Right atrium auricular region (tissue), 2 donors: Measurements from ENCODE around the gene ZNF143. TPM values are rescaled to one million over a fixed set of nuclear protein-coding genes. Genes with fewer than 3 reads are reported as not detected.

ENCODE experiments used
- DNase-seq: peaks from one replicate; pipeline ENCODE4 v3.0.0-alpha.2; 2019; ENCODE audit warnings: low spot score
- H3K27ac ChIP-seq, 2 donors: fragments of 200-600 bp; sonication (generic); 1 replicate in 1 of 2; 2 replicates in 1 of 2; pipeline ENCODE4 v1.5.1; 2016 to 2019
- H3K27me3 ChIP-seq, 2 donors: fragments of 200-600 bp; sonication (generic); one replicate each; pipeline versions ENCODE4 v1.5.1 to v1.6.0; 2017 to 2019
- H3K36me3 ChIP-seq: fragments of 200-600 bp; sonication (generic); one replicate; pipeline ENCODE4 v1.5.1; 2016
- H3K4me1 ChIP-seq, 2 donors: fragments of 200-600 bp; sonication (generic); one replicate each; pipeline versions ENCODE4 v1.5.1 to v1.6.0; 2017 to 2019
- H3K4me3 ChIP-seq, 2 donors: fragments of 200-600 bp; sonication (generic); 1 replicate in 1 of 2; 2 replicates in 1 of 2; pipeline ENCODE4 v1.5.1; 2017 to 2019; ENCODE audit warnings: mild to moderate bottlenecking in 1 of 2, moderate library complexity in 1 of 2
- H3K9me3 ChIP-seq, 2 donors: fragments of 200-600 bp; sonication (generic); one replicate each; pipeline ENCODE4 v1.5.1; 2019
- total RNA-seq, 2 donors: library from RNA; depleted of rRNA; stranded (reverse); fragments of >200 nt; gene quantifications; one replicate each; pipeline ENCODE4 v1.1.0, GENCODE V29; 2016
- TF ChIP-seq, protein P1 (sequence below), 2 donors: fragments of 200-600 bp; sonication (generic); IDR thresholded peaks; one replicate each; pipeline ENCODE4 v1.5.1; 2019; ENCODE audit warnings: antibody characterized with exemption in 2 of 2

The ZNF143 gene
- total RNA-seq, 2 donors from 2014 or later = 19.0 to 22.8 TPM

DNA sequence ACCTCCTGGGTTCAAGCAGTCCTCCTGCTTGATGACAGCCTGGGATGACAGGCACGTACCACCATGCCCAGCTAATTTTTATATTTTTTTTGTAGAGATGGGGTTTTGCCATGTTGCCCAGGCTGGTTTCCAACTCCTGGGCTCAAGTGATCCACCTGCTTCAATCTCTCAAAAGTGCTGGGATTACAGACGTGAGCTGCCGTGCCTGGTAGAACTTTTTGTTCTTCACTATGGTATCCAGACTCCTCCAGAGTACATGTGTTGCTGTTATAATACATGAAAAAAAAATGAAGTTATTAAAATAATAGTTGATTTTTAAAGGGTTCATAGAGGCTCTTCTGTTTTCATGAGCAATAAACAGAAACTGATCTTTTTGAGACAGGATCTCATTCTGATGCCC lies 29.6 kb downstream of the ZNF143 start:
- TF ChIP-seq, protein P1, sequence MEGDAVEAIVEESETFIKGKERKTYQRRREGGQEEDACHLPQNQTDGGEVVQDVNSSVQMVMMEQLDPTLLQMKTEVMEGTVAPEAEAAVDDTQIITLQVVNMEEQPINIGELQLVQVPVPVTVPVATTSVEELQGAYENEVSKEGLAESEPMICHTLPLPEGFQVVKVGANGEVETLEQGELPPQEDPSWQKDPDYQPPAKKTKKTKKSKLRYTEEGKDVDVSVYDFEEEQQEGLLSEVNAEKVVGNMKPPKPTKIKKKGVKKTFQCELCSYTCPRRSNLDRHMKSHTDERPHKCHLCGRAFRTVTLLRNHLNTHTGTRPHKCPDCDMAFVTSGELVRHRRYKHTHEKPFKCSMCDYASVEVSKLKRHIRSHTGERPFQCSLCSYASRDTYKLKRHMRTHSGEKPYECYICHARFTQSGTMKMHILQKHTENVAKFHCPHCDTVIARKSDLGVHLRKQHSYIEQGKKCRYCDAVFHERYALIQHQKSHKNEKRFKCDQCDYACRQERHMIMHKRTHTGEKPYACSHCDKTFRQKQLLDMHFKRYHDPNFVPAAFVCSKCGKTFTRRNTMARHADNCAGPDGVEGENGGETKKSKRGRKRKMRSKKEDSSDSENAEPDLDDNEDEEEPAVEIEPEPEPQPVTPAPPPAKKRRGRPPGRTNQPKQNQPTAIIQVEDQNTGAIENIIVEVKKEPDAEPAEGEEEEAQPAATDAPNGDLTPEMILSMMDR (IDR thresholded peaks at IDR 0.05) = no peak

GRCh38 chr11:9493492-9493891 lies 32.7 kb downstream of the ZNF143 start:
- no peak for DNase-seq
- TF ChIP-seq, protein P1 (IDR thresholded peaks at IDR 0.05) = no peak
- no peaks in the 10 kb centered on the region for H3K27me3 ChIP-seq
- no peaks in the 10 kb centered on the region for H3K4me1 ChIP-seq
- H3K36me3 ChIP-seq = peaks cover 60% of the 10 kb centered on the region
- H3K27ac ChIP-seq = no peak overlapping the region
- H3K4me3 ChIP-seq = no peak overlapping the region
- no peaks in the 10 kb centered on the region for H3K9me3 ChIP-seq

More for the DNA sequence above, 29.6 kb downstream of the ZNF143 start:
- Histone ChIP-seq H3K9me3 (no peaks in the 10 kb centered on the region), H3K27ac (no peak overlapping the region), H3K36me3 (peaks cover 53% of the 10 kb centered on the region), H3K27me3 (no peaks in the 10 kb centered on the region), H3K4me3 (no peak overlapping the region), H3K4me1 (no peaks in the 10 kb centered on the region)
- DNase-seq = no peak

DNA sequence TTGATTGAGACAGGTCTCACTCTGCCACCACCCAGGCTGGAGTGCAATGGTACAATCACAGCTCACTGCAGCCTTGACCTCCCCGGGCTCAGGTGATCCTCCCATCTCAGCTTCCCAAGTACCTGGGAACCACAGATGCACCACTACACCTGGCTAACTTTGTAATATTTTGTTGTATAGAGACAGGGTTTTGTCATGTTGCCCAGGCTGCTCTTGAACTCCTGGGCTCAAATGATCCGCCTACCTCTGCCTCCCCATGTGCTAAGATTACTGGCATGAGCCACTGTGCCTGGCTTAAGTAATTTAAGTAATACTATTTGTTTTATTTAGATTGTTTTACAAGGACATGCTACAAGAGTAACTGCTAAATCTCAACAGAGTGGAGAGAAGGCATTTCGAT lies 33.5 kb downstream of the ZNF143 start:
- Histone ChIP-seq H3K4me3 (no peak overlapping the region), H3K36me3 (peaks cover 68% of the 10 kb centered on the region), H3K27ac (no peak overlapping the region), H3K4me1 (no peaks in the 10 kb centered on the region), H3K27me3 (no peaks in the 10 kb centered on the region), H3K9me3 (no peaks in the 10 kb centered on the region)
- no peak for DNase-seq
- TF ChIP-seq, protein P1 (IDR thresholded peaks at IDR 0.05) = no peak

GRCh38 chr11:9495803-9496514 lies 35.1 kb downstream of the ZNF143 start:
- peaks cover 81% of the 10 kb centered on the region for H3K36me3 ChIP-seq
- TF ChIP-seq, protein P1 (IDR thresholded peaks at IDR 0.05) = no peak
- no peak overlapping the region for H3K4me3 ChIP-seq
- H3K9me3 ChIP-seq = no peaks in the 10 kb centered on the region
- no peaks in the 10 kb centered on the region for H3K4me1 ChIP-seq
- no peaks in the 10 kb centered on the region for H3K27me3 ChIP-seq
- H3K27ac ChIP-seq = no peak overlapping the region
- DNase-seq = no peak

DNA sequence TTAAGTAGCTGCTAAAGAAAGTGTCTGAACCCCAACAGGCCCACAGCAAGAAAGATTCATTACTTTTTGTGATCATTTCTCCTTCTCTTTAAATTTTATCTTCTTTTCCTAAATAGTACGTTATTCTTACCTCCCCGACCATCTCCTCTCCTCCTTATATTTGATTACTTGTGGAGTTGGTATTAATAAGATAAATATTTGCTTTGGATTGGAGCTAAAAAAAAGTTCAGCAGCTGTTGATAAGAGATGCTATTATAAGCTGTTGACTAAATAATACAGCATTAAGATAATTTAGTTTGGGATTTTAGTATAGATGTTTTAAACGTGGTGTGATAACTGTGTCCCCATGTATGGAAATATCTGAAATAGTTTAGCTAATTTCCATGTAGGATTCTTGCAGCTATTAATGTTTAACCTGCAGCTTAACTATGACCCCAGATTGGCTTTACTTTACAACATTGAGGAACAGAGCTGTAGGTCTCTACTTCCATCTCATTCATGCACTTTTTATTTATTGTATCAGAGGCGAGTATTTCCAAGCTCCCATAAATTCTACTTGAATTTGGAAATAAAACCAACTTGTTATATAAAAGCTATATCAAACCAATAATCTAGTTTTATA lies 37.8 kb downstream of the ZNF143 start:
- H3K27ac ChIP-seq = no peak overlapping the region
- no peaks in the 10 kb centered on the region for H3K27me3 ChIP-seq
- peaks cover 72% of the 10 kb centered on the region for H3K36me3 ChIP-seq

More for the DNA sequence above, 37.8 kb downstream of the ZNF143 start:
- H3K4me3 ChIP-seq = no peak overlapping the region
- H3K9me3 ChIP-seq = no peaks in the 10 kb centered on the region
- H3K4me1 ChIP-seq = no peaks in the 10 kb centered on the region
- TF ChIP-seq, protein P1 (IDR thresholded peaks at IDR 0.05) = no peak
- DNase-seq = no peak
